A673 (cell line): ENCODE data around the gene IPO8. TPM values are rescaled to one million over a fixed set of nuclear protein-coding genes. Genes with fewer than 3 reads are reported as not detected.
"Not testable (repeated sequence)": the region's sequence is repeated elsewhere in the genome, so short reads cannot be mapped to it uniquely, and the experiment has no call there.

Source experiments
- BruUV-seq: library from RNA; stranded (reverse); fragments of 400-500 nt; replicated peaks from 2 replicates; lab custom pipeline; 2021; lab: Mats Ljungman, UMichigan
- CTCF ChIA-PET: fragments of 300-600 bp; sonication (Branson Sonifier 250); formaldehyde crosslinking; loops from one replicate; lab custom pipeline; 2022; ENCODE audit warnings: antibody characterized with exemption; lab: Charles Lee
- POLR2A ChIA-PET: fragments of 300-600 bp; sonication (Branson Sonifier 250); formaldehyde crosslinking; loops from one replicate; lab custom pipeline; 2022; ENCODE audit warnings: antibody characterized with exemption; ENCODE audit not compliant: low non-redundant PET; lab: Charles Lee
- DNase-seq: peaks from one replicate; pipeline ENCODE4 v3.0.0-alpha.2; 2015; ENCODE audit warnings: low spot score
- H3K27ac ChIP-seq: fragments of 200-600 bp; sonication (generic); 2 replicates; pipeline ENCODE4 v1.5.1; 2016; ENCODE audit warnings: mixed run types, low read depth, mild to moderate bottlenecking, mixed read lengths, antibody characterized with exemption, low read length; ENCODE audit not compliant: poor library complexity, severe bottlenecking
- H3K27me3 ChIP-seq: fragments of 200-600 bp; sonication (generic); replicated peaks from 2 replicates; pipeline ENCODE4 v1.6.1; 2017; ENCODE audit warnings: mixed run types, low read depth, mild to moderate bottlenecking, mixed read lengths, antibody characterized with exemption, low read length; ENCODE audit not compliant: insufficient read depth, poor library complexity
- H3K36me3 ChIP-seq: fragments of 200-600 bp; sonication (generic); 2 replicates; pipeline ENCODE4 v1.6.1; 2016; ENCODE audit warnings: mixed run types, mild to moderate bottlenecking, mixed read lengths, antibody characterized with exemption, low read length; ENCODE audit not compliant: insufficient read depth, poor library complexity, severe bottlenecking
- H3K4me1 ChIP-seq: fragments of 200-600 bp; sonication (generic); 2 replicates; pipeline ENCODE4 v1.6.1; 2017; ENCODE audit warnings: mixed run types, mild to moderate bottlenecking, mixed read lengths, antibody characterized with exemption, low read length; ENCODE audit not compliant: insufficient read depth, poor library complexity, severe bottlenecking
- H3K4me3 ChIP-seq: fragments of 200-600 bp; sonication (generic); 2 replicates; pipeline ENCODE4 v1.5.1; 2016; ENCODE audit warnings: low read depth, mixed run types, mild to moderate bottlenecking, mixed read lengths, low read length; ENCODE audit not compliant: poor library complexity, severe bottlenecking
- H3K9me3 ChIP-seq: fragments of 200-600 bp; sonication (generic); 2 replicates; pipeline ENCODE4 v1.6.1; 2016; ENCODE audit warnings: mixed run types, low read depth, mild to moderate bottlenecking, mixed read lengths, antibody characterized with exemption, low read length; ENCODE audit not compliant: poor library complexity, severe bottlenecking
- EZH2 ChIP-seq: fragments of 200-600 bp; sonication (generic); IDR thresholded peaks from 2 replicates; pipeline ENCODE4 v1.6.1; 2017; ENCODE audit warnings: borderline replicate concordance, low read depth, mild to moderate bottlenecking, mixed read lengths, antibody characterized with exemption, low read length; ENCODE audit not compliant: poor library complexity, severe bottlenecking
- intact Hi-C: fragments of 100-400 bp; cut with micrococcal nuclease; formaldehyde crosslinking; loops from one replicate; pipeline ENCODE4 v1.10.0; 2022; ENCODE audit not compliant: unreplicated experiment
- total RNA-seq: library from RNA; stranded (reverse); gene quantifications from 2 replicates; pipeline ENCODE4 v1.2.3, GENCODE V29; 2021
- TF ChIP-seq, protein P1 (sequence below): fragments of 300-800, 200-600 bp; sonication (generic); conservative IDR thresholded peaks from 2 replicates; pipeline ENCODE4 v1.5.1; 2017; ENCODE audit warnings: low read depth, mild to moderate bottlenecking, antibody characterized with exemption, low read length, moderate library complexity, mixed read lengths

IPO8 gene
- total RNA-seq, 1 experiment from 2014 or later = 37.9 TPM

DNA sequence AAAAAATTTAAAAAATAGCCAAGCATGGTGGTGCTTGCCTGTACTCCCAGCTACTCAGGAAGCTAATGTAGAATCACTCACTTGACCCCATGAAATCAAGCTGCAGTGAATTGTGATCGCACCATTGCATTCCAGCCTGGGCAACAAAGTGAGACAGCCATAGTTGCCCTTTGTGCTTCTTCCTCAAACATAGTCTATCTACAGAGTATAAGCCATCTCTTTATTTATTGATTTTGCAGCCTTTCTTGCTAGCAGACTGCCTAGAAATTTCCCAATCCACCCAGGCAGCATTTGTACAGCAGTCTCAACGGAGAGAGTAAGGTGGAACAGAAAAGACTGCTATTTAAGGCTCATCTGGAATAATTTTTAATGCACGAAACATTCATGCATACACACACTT lies 68.8 kb downstream of the IPO8 start:
- CTCF ChIA-PET = no interaction called here
- Histone ChIP-seq H3K4me3 (no peak overlapping the region), H3K9me3 (no peaks in the 10 kb centered on the region), H3K27me3 (no peaks in the 10 kb centered on the region), H3K27ac (no peak overlapping the region), H3K4me1 (no peaks in the 10 kb centered on the region), H3K36me3 (peaks cover 5% of the 10 kb centered on the region)
- DNase-seq = no peak
- POLR2A ChIA-PET = no interaction called here
- no TSS peak for BruUV-seq
- TF ChIP-seq EZH2 = no peak
- TF ChIP-seq, protein P1, sequence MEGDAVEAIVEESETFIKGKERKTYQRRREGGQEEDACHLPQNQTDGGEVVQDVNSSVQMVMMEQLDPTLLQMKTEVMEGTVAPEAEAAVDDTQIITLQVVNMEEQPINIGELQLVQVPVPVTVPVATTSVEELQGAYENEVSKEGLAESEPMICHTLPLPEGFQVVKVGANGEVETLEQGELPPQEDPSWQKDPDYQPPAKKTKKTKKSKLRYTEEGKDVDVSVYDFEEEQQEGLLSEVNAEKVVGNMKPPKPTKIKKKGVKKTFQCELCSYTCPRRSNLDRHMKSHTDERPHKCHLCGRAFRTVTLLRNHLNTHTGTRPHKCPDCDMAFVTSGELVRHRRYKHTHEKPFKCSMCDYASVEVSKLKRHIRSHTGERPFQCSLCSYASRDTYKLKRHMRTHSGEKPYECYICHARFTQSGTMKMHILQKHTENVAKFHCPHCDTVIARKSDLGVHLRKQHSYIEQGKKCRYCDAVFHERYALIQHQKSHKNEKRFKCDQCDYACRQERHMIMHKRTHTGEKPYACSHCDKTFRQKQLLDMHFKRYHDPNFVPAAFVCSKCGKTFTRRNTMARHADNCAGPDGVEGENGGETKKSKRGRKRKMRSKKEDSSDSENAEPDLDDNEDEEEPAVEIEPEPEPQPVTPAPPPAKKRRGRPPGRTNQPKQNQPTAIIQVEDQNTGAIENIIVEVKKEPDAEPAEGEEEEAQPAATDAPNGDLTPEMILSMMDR = no peak
- intact Hi-C loops = no loop called here

DNA sequence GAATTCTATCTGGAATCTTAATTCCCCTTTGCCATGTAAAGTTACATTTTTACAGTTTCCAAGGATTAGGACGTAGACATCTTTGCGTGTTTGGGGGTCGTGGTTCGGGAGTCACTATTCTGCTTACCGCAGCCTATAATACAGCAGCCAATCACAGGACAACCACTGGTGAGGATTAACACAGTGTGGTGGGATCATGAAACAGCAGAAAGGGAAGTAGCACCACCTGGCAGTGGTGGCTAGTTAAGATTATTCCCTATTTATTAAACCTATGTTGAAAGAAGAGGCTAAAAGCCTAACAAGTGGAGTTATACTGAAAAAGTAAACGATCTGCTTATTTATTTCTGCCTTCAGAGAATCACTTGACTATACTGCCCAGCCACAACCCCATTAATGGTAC lies 71.7 kb downstream of the IPO8 start:
- intact Hi-C loops = no loop called here
- H3K27me3 ChIP-seq = no peaks in the 10 kb centered on the region
- TF ChIP-seq, protein P1 = peak; percentile 21; the same call in 1 of the 2 replicates
- no peak for TF ChIP-seq EZH2
- no peak overlapping the region for H3K4me3 ChIP-seq
- no peaks in the 10 kb centered on the region for H3K9me3 ChIP-seq
- H3K36me3 ChIP-seq = peaks cover under 1% of the 10 kb centered on the region
- H3K4me1 ChIP-seq = no peaks in the 10 kb centered on the region
- no TSS peak for BruUV-seq
- ChIA-PET POLR2A (no interaction called here), CTCF (no interaction called here)
- no peak overlapping the region for H3K27ac ChIP-seq
- DNase-seq = no peak

DNA sequence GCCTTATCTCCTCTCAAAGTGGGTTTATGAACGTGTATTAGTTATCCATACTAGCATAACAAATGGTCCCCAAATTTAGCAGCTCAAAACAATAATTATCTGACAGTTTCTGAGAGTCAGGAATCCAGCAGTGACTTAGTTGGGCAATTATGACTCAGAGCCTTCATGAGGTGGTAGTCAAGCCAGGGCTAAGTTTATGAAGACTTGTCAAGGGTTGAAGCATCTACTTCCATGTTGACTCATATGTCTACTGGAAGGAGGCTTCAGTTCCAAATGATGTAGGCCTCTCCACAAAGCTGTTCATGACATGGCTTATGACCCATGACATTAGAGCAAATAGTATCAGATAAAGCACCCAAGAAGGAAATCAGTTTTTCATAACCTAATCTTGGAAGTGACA lies 73.2 kb downstream of the IPO8 start:
- Histone ChIP-seq H3K27me3 (no peaks in the 10 kb centered on the region), H3K4me1 (no peaks in the 10 kb centered on the region), H3K4me3 (no peak overlapping the region), H3K27ac (no peak overlapping the region), H3K36me3 (no peaks in the 10 kb centered on the region), H3K9me3 (no peaks in the 10 kb centered on the region)
- DNase-seq = peak; percentile 15
- ChIA-PET CTCF (interaction anchor here (0.6 kb wide), 1 partner anchor 86 kb away, joined by 4 read pairs; no protein-coding TSS in a partner anchor), POLR2A (no interaction called here)
- no peak for TF ChIP-seq EZH2
- TF ChIP-seq, protein P1 = no peak
- intact Hi-C loops = no loop called here
- no TSS peak for BruUV-seq

DNA sequence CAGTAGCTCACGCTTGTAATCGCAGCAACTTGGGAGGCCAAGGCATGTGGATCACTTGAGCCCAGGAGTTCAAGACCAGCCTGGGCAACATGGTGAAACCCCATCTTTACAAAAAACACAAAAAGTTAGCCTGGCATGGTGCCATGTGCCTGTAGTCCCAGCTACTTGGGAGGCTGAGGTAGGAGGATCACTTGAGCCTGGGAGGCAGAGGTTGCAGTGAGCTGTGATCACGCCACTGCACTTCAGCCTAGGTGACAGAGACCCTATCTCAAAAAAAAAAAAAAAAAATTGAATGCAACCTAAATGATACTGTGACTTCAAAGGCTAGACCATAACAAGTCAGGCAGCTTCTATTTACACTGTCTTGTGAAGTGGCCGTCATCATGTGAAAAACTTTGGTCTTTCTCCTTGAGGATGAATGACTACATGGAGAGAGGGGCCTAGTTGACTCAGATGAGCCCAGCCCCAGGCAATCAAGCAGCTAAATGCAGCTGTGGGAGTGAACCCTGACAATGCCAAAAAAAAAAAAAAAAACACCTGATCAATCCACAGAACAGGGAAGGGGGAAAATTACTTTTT lies 73.9 kb downstream of the IPO8 start:
- H3K9me3 ChIP-seq, H3K4me1 ChIP-seq, H3K27ac ChIP-seq, intact Hi-C loops, POLR2A ChIA-PET, H3K27me3 ChIP-seq, H3K36me3 ChIP-seq, H3K4me3 ChIP-seq, DNase-seq, BruUV-seq: not testable (repeated sequence)
- CTCF ChIA-PET = interaction anchor here (0.6 kb wide), 1 partner anchor 87 kb away, joined by 4 read pairs; no protein-coding TSS in a partner anchor
